ENCODE measurements around the gene ISG15. TPM values are rescaled to one million over a fixed set of nuclear protein-coding genes. Genes with fewer than 3 reads are reported as not detected.
"Not testable (repeated sequence)": the region's sequence is repeated elsewhere in the genome, so short reads cannot be mapped to it uniquely, and the experiment has no call there.

The ISG15 gene
- total and polyA plus RNA-seq, 2 experiments from 2014 or later, result 62.3 to 89.6 TPM

GRCh38 chr1:1006305-1007159, 6.8 kb upstream of the ISG15 start:
- WGBS (ENCODE audit: low lambda C conversion rate, missing lambda C conversion rate), result 76% methylated on average over 35 of the region's 37 CpGs
- TF ChIP-seq EZH2phosphoT487 (IDR thresholded peaks at IDR 0.05; ENCODE audit: low read depth, severe bottlenecking, unreplicated experiment) (no peak), EZH2 (IDR thresholded peaks at IDR 0.05; ENCODE audit: borderline replicate concordance) (no peak), CTCF (IDR thresholded peaks at IDR 0.05; ENCODE audit: poor library complexity) (no peak)

GRCh38 chr1:1010131-1010530, 3.2 kb upstream of the ISG15 start:
- not testable (repeated sequence) for H3K36me3 ChIP-seq (replicated peaks; ENCODE audit: insufficient read depth, low read depth); DNase-seq (ENCODE audit: low spot score); H2AFZ ChIP-seq; H4K20me1 ChIP-seq (ENCODE audit: insufficient read depth, poor library complexity, severe bottlenecking); H3K79me2 ChIP-seq; H3K9me3 ChIP-seq (ENCODE audit: low read depth); H3K4me2 ChIP-seq; H3K27ac ChIP-seq; H3K4me3 ChIP-seq; H3K27me3 ChIP-seq; H3K9me2 ChIP-seq (replicated peaks; ENCODE audit: insufficient read depth)
- peaks cover 22% of the 10 kb centered on the region for H3K4me1 ChIP-seq (ENCODE audit: insufficient read depth)
- WGBS (ENCODE audit: low lambda C conversion rate, missing lambda C conversion rate), result 93% methylated on average over 8 of the region's 8 CpGs

More at GRCh38 chr1:1006305-1007159, 6.8 kb upstream of the ISG15 start:
- H3K9me3 ChIP-seq (ENCODE audit: low read depth), result no peaks in the 10 kb centered on the region
- no peaks in the 10 kb centered on the region for H3K27me3 ChIP-seq
- peak overlapping the region; percentile 97 for H3K27ac ChIP-seq
- peaks cover 26% of the 10 kb centered on the region for H3K4me1 ChIP-seq (ENCODE audit: insufficient read depth)
- H3K9me2 ChIP-seq (replicated peaks; ENCODE audit: insufficient read depth), result no peaks in the 10 kb centered on the region
- H2AFZ ChIP-seq, result no peak overlapping the region
- peak; percentile 89 for DNase-seq (ENCODE audit: low spot score)
- peaks cover 10% of the 10 kb centered on the region for H3K79me2 ChIP-seq
- peak overlapping the region; percentile 57 for H3K4me2 ChIP-seq
- H3K4me3 ChIP-seq, result no peak overlapping the region
- no peaks in the 10 kb centered on the region for H3K36me3 ChIP-seq (replicated peaks; ENCODE audit: insufficient read depth, low read depth)
- H4K20me1 ChIP-seq (ENCODE audit: insufficient read depth, poor library complexity, severe bottlenecking), result no peaks in the 10 kb centered on the region

- TF ChIP-seq EZH2 (IDR thresholded peaks at IDR 0.05; ENCODE audit: borderline replicate concordance), result no peak
- no peak for TF ChIP-seq EZH2phosphoT487 (IDR thresholded peaks at IDR 0.05; ENCODE audit: low read depth, severe bottlenecking, unreplicated experiment)
- TF ChIP-seq CTCF (IDR thresholded peaks at IDR 0.05; ENCODE audit: poor library complexity), result no peak
- Histone ChIP-seq H2AFZ (no peak overlapping the region), H3K4me2 (no peak overlapping the region), H4K20me1 (ENCODE audit: insufficient read depth, poor library complexity, severe bottlenecking) (no peaks in the 10 kb centered on the region), H3K4me1 (ENCODE audit: insufficient read depth) (peaks cover 11% of the 10 kb centered on the region), H3K9me2 (replicated peaks; ENCODE audit: insufficient read depth) (no peaks in the 10 kb centered on the region), H3K9me3 (ENCODE audit: low read depth) (no peaks in the 10 kb centered on the region), H3K79me2 (no peaks in the 10 kb centered on the region), H3K4me3 (no peak overlapping the region), H3K27me3 (no peaks in the 10 kb centered on the region), H3K27ac (no peak overlapping the region), H3K36me3 (replicated peaks; ENCODE audit: insufficient read depth, low read depth) (no peaks in the 10 kb centered on the region)
- WGBS (ENCODE audit: low lambda C conversion rate, missing lambda C conversion rate), result 90% methylated on average over 14 of the region's 14 CpGs
- no peak for DNase-seq (ENCODE audit: low spot score)
These were observed 1.8 kb upstream of the ISG15 start for GRCh38 chr1:1011396-1011949.

- Histone ChIP-seq H3K27ac (peak overlapping the region; percentile 72), H2AFZ (peak overlapping the region; percentile 53)
- not testable (repeated sequence) for H3K36me3 ChIP-seq (replicated peaks; ENCODE audit: insufficient read depth, low read depth)
These were observed 577 bp upstream of the ISG15 start for GRCh38 chr1:1012736-1013104.

More at GRCh38 chr1:1012736-1013104, 577 bp upstream of the ISG15 start:
- H3K9me2 ChIP-seq (replicated peaks; ENCODE audit: insufficient read depth); H3K9me3 ChIP-seq (ENCODE audit: low read depth); H4K20me1 ChIP-seq (ENCODE audit: insufficient read depth, poor library complexity, severe bottlenecking); H3K27me3 ChIP-seq; DNase-seq (ENCODE audit: low spot score); H3K4me1 ChIP-seq (ENCODE audit: insufficient read depth); H3K79me2 ChIP-seq: not testable (repeated sequence)
- WGBS (ENCODE audit: low lambda C conversion rate, missing lambda C conversion rate), result 78% methylated on average over 13 of the region's 13 CpGs
- Histone ChIP-seq H3K4me2 (peak overlapping the region; percentile 96), H3K4me3 (peak overlapping the region; percentile 28)

Measured in hepatocyte (in vitro differentiated cells).